Right ventricle myocardium superior (tissue), 1 donor: ENCODE results near the gene BRD2. TPM values are rescaled to one million over a fixed set of nuclear protein-coding genes. Genes with fewer than 3 reads are reported as not detected.

Experiments
- ATAC-seq: fragments of 200-7000 bp; cut with Tn5 transposase; one replicate; pipeline ENCODE4 v1.9.1; 2020; ENCODE audit warnings: mild to moderate bottlenecking; ENCODE audit not compliant: poor library complexity
- DNase-seq: peaks from one replicate; pipeline ENCODE4 v3.0.0-alpha.2; 2020
- intact Hi-C: fragments of 100-400 bp; cut with DNase I; formaldehyde crosslinking; loops from one replicate; pipeline ENCODE4 v1.11.2; 2022
- total RNA-seq: library from RNA; stranded (reverse); fragmentation: NEBNext Ultra II Directional; extraction: Animal tissue kit (Norgen Biotek cat#: 25700); gene quantifications from one replicate; pipeline ENCODE4 v1.2.1, GENCODE V29; 2021
- donor health status: DM: no; HTN: yes; CAD: no; lungs with severe emphysema.

BRD2 gene
- total RNA-seq, 1 donor from 2014 or later: 62.6 TPM

- intact Hi-C loops: loop anchor here (5.0 kb wide), 1 partner anchor 95 kb away; no protein-coding TSS in a partner anchor
- ATAC-seq: no peak
- DNase-seq: no peak
These were observed 13.8 kb downstream of the BRD2 start for GRCh38 chr6:32982084-32982701.

GRCh38 chr6:32982702-32983492 lies 14.5 kb downstream of the BRD2 start:
- DNase-seq (no peak), ATAC-seq (peak; percentile 23)
- intact Hi-C loops: loop anchor here (5.0 kb wide), 1 partner anchor 96 kb away; no protein-coding TSS in a partner anchor

- ATAC-seq: peak; percentile 5
- DNase-seq: no peak
- intact Hi-C loops: loop anchor here (5.0 kb wide), 1 partner anchor 96 kb away; no protein-coding TSS in a partner anchor
These were observed 15.1 kb downstream of the BRD2 start for GRCh38 chr6:32983493-32983848.

- intact Hi-C loops: loop anchor here (2.0 to 5.0 kb wide), 2 partner anchors 51 to 97 kb away; no protein-coding TSS in a partner anchor
- ATAC-seq (peak; percentile 3), DNase-seq (no peak)
These were observed 15.7 kb downstream of the BRD2 start for GRCh38 chr6:32983964-32984621.

GRCh38 chr6:32984622-32985389 lies 16.4 kb downstream of the BRD2 start:
- peak; percentile 94 for DNase-seq
- intact Hi-C loops: loop anchor here (2.0 to 5.0 kb wide), 2 partner anchors 52 to 98 kb away; no protein-coding TSS in a partner anchor
- ATAC-seq: peak; percentile 85

- no peak for ATAC-seq
- DNase-seq: no peak
- intact Hi-C loops: no loop called here
These were observed 21.0 kb downstream of the BRD2 start for GRCh38 chr6:32989368-32989767.

- no peak for DNase-seq
- no peak for ATAC-seq
- intact Hi-C loops: no loop called here
These were observed 23.6 kb downstream of the BRD2 start for GRCh38 chr6:32991972-32992371.

- intact Hi-C loops: no loop called here
- no peak for ATAC-seq
- no peak for DNase-seq
These were observed 25.1 kb downstream of the BRD2 start for GRCh38 chr6:32993363-32993973.

- intact Hi-C loops: no loop called here
- no peak for ATAC-seq
- no peak for DNase-seq
These were observed 27.1 kb downstream of the BRD2 start for GRCh38 chr6:32995448-32995847.

- DNase-seq (no peak), ATAC-seq (no peak)
- intact Hi-C loops: no loop called here
These were observed 31.7 kb downstream of the BRD2 start for GRCh38 chr6:33000055-33000454.

GRCh38 chr6:33001685-33002084 lies 33.3 kb downstream of the BRD2 start:
- ATAC-seq (no peak), DNase-seq (no peak)
- intact Hi-C loops: no loop called here

GRCh38 chr6:33004940-33005339 lies 36.5 kb downstream of the BRD2 start:
- ATAC-seq (no peak), DNase-seq (no peak)
- intact Hi-C loops: no loop called here

GRCh38 chr6:33007831-33008400 lies 39.5 kb downstream of the BRD2 start:
- no peak for ATAC-seq
- no peak for DNase-seq
- intact Hi-C loops: no loop called here

- ATAC-seq: peak; percentile 49
- intact Hi-C loops: no loop called here
These were observed 40.8 kb downstream of the BRD2 start, which contains the start of gene HLA-DOA for GRCh38 chr6:33008944-33009861. HLA-DOA (minus strand) TSS chr6:33009591.

GRCh38 chr6:33010356-33010755 lies 42.0 kb downstream of the BRD2 start:
- DNase-seq (no peak), ATAC-seq (no peak)
- intact Hi-C loops: loop anchor here (5.0 kb wide), 1 partner anchor 237 kb away; no protein-coding TSS in a partner anchor

More at GRCh38 chr6:33008944-33009861, 40.8 kb downstream of the BRD2 start, which contains the start of gene HLA-DOA:
- no peak for DNase-seq

- DNase-seq: no peak
- intact Hi-C loops: loop anchor here (5.0 kb wide), 1 partner anchor 234 kb away; no protein-coding TSS in a partner anchor
- ATAC-seq: no peak
These were observed 45.2 kb downstream of the BRD2 start for GRCh38 chr6:33013608-33014007.
